ENCODE results near the gene PLET1. TPM values are rescaled to one million over a fixed set of nuclear protein-coding genes. Genes with fewer than 3 reads are reported as not detected.

Gene PLET1
- total RNA-seq, 1 donor, result not detected

GRCh38 chr11:112227471-112227870, 33.2 kb downstream of the PLET1 start:
- TF ChIP-seq CTCF (IDR thresholded peaks at IDR 0.05; ENCODE audit: insufficient read depth, low read depth, low read length), result no peak
- H3K4me3 ChIP-seq (ENCODE audit: low read depth, low read length), result peak overlapping the region; percentile 87
- DNase-seq (ENCODE audit: low read depth), result no peak

- TF ChIP-seq CTCF (IDR thresholded peaks at IDR 0.05; ENCODE audit: insufficient read depth, low read depth, low read length), result no peak
- peak overlapping the region; percentile 87 for H3K4me3 ChIP-seq (ENCODE audit: low read depth, low read length)
- peak; percentile 57 for DNase-seq (ENCODE audit: low read depth)
Measured at GRCh38 chr11:112226831-112227401, 33.7 kb downstream of the PLET1 start.

- peak; percentile 89 for DNase-seq (ENCODE audit: low read depth)
- peak within 1 kb of the TSS; percentile 87 for H3K4me3 ChIP-seq (ENCODE audit: low read depth, low read length)
- no peak for TF ChIP-seq CTCF (IDR thresholded peaks at IDR 0.05; ENCODE audit: insufficient read depth, low read depth, low read length)
Measured at GRCh38 chr11:112226062-112226830, 34.4 kb downstream of the PLET1 start, which contains the start of gene PTS. Gene PTS (plus strand): TSS chr11:112226428. CDS start chr11:112226444, 16 bp downstream.

GRCh38 chr11:112225753-112226061, 35.0 kb downstream of the PLET1 start:
- peak; percentile 88 for DNase-seq (ENCODE audit: low read depth)
- TF ChIP-seq CTCF (IDR thresholded peaks at IDR 0.05; ENCODE audit: insufficient read depth, low read depth, low read length), result no peak
- peak overlapping the region; percentile 87 for H3K4me3 ChIP-seq (ENCODE audit: low read depth, low read length)

GRCh38 chr11:112223754-112224532, 36.7 kb downstream of the PLET1 start:
- no peak for DNase-seq (ENCODE audit: low read depth)
- no peak for TF ChIP-seq CTCF (IDR thresholded peaks at IDR 0.05; ENCODE audit: insufficient read depth, low read depth, low read length)

GRCh38 chr11:112223121-112223520, 37.5 kb downstream of the PLET1 start:
- H3K4me3 ChIP-seq (ENCODE audit: low read depth, low read length), result no peak overlapping the region
- no peak for DNase-seq (ENCODE audit: low read depth)
- TF ChIP-seq CTCF (IDR thresholded peaks at IDR 0.05; ENCODE audit: insufficient read depth, low read depth, low read length), result no peak

More at GRCh38 chr11:112223754-112224532, 36.7 kb downstream of the PLET1 start:
- H3K4me3 ChIP-seq (ENCODE audit: low read depth, low read length), result no peak overlapping the region
